ENCODE data around the gene TNIP1.

DNA sequence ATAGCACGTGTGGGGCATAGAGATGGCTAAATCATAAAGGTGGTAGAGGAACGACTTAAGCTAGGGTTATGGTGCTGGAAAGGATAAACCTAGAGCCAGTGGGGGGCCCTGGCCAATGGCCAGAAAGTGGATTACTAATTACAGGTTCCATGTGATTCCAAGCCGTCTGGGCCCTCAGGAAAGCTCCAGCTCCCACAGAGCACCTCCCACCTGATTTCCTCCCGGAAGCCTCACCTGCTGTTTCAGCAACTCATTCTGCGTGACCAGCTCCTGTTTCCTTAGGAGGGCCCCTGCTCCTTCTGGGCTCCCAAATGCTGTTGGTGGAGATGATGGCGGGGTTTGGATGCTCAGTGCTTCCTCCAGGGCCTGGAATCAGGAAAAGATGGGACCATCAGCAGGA lies 44.3 kb downstream of the TNIP1 start:
- TF ChIP-seq POLR2A (IDR thresholded peaks at IDR 0.05; ENCODE audit: low read depth, low read length) (no peak), TAF1 (IDR thresholded peaks at IDR 0.05; ENCODE audit: low read depth, low read length) (no peak), POLR2AphosphoS5 (IDR thresholded peaks at IDR 0.05; ENCODE audit: low read depth, low read length) (no peak), POU2F2 (IDR thresholded peaks at IDR 0.05; ENCODE audit: low read depth, low read length) (no peak), SPI1 (IDR thresholded peaks at IDR 0.05; ENCODE audit: low read depth, low read length) (no peak)

All from GM12891 (cell line).